ENCODE measurements around the gene SDE2.

DNA sequence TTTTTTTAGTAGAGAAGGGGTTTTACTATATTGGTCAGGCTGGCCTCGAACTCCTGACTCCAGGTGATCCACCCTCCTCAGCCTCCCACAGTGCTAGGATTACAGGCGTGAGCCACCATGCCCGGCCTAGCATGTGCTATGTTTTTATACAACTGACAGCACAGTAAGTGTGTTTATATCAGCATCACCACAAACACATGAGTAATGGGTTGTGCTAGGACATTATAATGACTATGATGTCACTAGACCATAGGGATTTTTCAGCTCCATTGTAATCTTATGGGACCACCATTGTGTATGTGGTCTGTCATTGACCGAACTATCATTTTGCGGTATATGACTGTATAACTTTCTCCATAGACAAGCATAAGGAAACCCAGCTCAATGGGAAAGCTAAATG is 64.4 kb downstream of the SDE2 start:
- TF ChIP-seq, protein P1, sequence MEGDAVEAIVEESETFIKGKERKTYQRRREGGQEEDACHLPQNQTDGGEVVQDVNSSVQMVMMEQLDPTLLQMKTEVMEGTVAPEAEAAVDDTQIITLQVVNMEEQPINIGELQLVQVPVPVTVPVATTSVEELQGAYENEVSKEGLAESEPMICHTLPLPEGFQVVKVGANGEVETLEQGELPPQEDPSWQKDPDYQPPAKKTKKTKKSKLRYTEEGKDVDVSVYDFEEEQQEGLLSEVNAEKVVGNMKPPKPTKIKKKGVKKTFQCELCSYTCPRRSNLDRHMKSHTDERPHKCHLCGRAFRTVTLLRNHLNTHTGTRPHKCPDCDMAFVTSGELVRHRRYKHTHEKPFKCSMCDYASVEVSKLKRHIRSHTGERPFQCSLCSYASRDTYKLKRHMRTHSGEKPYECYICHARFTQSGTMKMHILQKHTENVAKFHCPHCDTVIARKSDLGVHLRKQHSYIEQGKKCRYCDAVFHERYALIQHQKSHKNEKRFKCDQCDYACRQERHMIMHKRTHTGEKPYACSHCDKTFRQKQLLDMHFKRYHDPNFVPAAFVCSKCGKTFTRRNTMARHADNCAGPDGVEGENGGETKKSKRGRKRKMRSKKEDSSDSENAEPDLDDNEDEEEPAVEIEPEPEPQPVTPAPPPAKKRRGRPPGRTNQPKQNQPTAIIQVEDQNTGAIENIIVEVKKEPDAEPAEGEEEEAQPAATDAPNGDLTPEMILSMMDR (IDR thresholded peaks at IDR 0.05): no peak
- no peak for TF ChIP-seq POLR2A (IDR thresholded peaks at IDR 0.05)
